Activated CD4-positive, alpha-beta T cell treated with anti-CD3 and anti-CD28 coated beads for 24 hours (primary cell): ENCODE measurements around the gene HNRNPA1L2.
A peak's percentile ranks its signal among the peaks of the same experiment; 100 is the strongest.
"Not testable (repeated sequence)": the region's sequence is repeated elsewhere in the genome, so short reads cannot be mapped to it uniquely, and the experiment has no call there.

Experiments
- DNase-seq, 2 donors: peaks; one replicate each; pipeline ENCODE4 v3.0.0-alpha.2; 2020; ENCODE audit warnings: low read depth in 2 of 2

HNRNPA1L2 gene

DNA sequence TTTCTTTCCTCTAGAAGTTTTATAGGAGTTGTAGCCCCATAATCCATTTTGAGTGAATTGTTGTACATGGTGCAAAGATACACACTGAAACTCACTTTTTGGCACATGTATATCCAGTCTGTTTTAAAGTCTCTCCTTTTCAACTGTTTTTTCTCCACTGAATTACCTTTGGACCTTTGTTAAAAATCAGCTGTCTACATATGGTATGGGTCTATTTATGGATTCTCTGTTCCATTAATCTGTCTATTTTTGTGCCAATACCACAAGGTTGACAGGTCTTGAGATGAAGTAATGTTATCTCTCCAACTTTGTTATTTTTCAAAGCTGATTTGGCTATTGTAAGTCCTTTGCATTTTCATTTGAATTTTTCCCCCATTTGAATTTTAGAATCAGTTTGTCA is 4.7 kb downstream of the HNRNPA1L2 start:
- DNase-seq = no peak

- DNase-seq = no peak
These were observed 8.5 kb downstream of the HNRNPA1L2 start for GRCh38 chr13:52650731-52651130.

- no peak for DNase-seq
These were observed 9.6 kb downstream of the HNRNPA1L2 start for GRCh38 chr13:52651897-52652195.

DNA sequence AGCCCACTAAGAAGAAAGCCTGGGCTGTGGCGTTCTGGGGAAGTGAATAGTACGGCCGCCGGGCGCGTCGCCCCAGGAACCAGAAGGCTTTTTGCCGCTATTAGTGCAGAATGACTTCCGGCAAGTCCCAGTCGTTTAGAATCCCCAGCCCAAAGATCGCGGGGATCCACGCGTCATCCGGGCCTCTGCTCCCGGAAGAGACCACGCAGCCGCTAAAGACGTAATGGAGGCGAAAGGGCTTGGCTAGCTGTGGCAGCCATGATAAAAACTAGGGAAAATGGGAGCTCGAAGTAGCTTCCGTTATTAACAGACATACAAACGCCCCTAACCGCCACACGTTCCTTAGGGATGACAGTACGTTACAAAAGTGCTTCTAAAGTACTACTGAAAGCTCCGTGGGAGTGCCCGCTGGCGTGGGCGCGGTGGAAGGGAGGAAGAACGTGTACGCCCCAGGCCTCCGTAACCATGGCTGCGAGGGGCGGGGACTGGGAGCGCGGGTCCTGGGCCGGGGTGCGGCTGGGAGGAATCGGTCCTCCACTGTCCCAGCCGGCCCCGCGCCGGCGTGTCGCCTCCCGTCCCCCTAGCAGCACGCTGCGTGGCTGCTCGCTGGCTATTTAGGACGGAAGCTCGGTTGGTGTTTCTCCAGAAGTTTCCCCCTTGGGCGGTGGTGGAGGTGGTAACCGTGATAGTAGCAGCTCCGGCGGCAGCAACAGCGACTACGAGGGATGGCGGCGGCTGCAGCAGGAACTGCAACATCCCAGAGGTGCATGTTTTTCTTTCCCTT is 10.2 kb downstream of the HNRNPA1L2 start, which contains the start of gene SUGT1:
Gene SUGT1, plus strand, starts transcription at position 641 of the 784 bp plus-strand sequence. Its CDS starts 85 bp downstream, at position 726.
- peak; percentile 88 to 89 for DNase-seq

DNA sequence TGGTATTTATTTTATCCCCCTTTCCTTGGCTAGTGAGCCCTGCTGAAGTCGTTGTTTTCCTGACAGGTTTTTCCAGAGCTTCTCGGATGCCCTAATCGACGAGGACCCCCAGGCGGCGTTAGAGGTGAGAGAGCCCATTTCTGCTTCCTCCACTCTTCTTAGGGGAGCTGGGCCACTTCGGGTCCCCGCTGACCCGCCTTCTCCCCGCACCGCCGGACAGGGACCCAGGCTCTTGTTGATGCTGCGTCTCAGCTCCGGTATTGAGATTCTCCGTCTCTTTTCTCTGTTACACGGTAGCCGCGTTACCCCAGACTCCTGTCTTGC is 10.7 kb downstream of the HNRNPA1L2 start:
- DNase-seq = peak in 1 of 2 donors; percentile 6

DNA sequence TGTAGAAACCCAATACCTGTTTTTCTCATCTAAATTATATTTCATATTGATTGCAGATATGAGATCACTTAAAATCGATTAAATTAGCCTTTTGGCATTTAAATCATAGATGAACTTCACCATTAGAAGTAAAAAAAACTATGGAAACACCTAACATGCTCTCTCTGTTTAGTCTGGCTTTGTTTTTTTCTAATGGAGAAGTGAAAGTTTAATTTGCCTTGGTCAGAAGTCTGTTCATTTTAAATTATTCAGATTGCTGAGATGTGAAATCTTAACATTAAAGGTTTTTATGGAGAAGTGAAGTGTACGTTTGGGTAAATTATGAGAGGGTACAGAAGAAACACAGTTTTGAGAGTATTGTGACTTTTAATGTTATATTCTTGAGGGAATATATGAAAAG is 17.1 kb downstream of the HNRNPA1L2 start:
- no peak for DNase-seq

DNA sequence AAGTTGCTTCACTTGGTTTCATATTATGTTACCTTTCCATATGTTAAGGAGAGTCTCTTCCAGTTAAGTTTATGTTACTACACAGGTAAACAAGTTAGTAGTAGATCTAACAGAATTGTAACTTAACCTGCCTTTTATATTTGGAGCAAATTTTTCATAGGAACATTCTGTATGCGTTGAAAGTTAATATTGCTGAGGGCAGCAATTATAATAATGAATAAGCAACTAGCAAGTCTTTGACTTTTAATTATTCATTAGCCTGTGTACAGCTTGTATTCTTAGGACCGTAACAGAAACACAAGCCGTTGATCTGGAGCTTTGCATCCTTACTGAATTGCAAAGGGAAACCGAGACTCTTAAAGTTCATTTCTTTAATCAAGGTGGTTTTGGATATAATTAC is 22.0 kb downstream of the HNRNPA1L2 start:
- no peak for DNase-seq

GRCh38 chr13:52665325-52665724 is 23.1 kb downstream of the HNRNPA1L2 start:
- no peak for DNase-seq

GRCh38 chr13:52669677-52670076 is 27.4 kb downstream of the HNRNPA1L2 start:
- DNase-seq = no peak

- no peak for DNase-seq
These were observed 28.5 kb downstream of the HNRNPA1L2 start for GRCh38 chr13:52670726-52671125.

DNA sequence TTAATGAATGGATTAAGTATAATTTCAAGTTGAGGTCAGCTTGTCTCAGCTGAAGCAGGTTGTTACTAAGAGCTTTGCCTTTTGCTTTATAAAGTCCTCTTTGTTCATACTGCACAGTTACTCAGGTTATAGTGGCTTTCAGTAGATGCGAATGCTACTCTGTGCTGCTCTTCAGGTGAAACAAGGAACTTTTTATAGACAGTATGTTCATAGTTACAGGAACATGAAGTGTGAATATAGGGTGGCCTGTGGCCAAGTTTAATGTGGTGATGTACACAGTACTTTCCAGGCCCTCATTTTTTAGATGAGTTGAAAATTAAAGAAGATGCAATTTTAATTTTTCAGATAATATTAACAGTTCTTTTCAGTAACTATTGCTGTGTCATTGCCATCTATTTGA is 31.2 kb downstream of the HNRNPA1L2 start:
- no peak for DNase-seq

DNA sequence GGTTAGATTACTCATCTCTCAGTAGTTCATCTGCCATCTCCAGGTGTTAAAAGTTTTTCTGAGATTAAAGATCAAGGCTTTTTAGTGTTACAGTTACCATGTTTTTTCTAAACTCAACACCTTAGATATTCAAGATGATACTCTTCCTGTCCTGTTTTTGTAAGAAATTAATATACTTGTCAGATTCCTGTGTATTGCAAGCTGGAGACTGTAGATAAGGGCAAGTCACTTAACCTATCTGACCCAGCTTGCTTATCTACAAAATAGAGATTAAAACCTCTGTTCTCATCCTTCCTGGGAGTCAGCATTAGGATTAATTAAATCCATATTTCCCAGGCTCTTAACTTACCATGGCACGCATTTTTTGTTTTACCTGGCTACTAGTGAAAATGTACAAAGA is 35.6 kb downstream of the HNRNPA1L2 start:
- no peak for DNase-seq

DNA sequence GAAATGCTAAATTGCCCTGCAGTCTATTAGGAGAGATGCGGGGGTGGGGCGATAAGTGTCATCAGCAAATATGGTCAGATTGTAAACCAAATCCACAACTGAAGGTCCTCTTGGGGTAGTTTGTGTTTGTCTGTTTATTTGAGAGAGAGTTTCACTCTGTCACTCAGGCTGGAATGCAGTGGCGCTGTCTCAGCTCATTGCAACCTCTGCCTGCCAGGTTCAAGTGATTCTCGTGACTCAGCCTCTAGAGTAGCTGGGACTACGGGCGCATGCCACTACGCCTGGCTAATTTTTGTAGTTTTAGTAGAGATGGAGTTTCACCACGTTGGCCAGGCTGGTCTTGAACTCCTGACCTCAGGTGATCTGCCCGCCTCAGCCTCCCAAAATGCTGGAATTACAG is 43.6 kb downstream of the HNRNPA1L2 start:
- DNase-seq = not testable (repeated sequence)

DNA sequence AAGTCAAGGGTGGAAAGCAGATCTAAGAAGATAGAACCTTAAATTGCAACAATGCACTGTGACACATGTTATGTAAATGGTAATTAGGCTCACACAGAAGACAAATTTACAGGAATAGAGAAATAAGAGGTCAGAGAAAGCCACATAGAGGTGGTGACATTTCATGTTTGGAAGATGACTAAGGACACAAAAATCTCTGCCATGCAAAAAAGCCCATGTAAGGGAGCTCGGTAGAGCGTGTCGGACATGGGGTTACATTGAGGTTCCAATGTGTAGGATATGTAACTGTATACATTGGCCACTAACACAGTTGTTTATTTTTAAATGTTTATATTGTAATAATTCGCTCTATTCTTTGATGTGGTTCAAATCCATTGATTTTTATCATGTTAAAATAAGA is 44.1 kb downstream of the HNRNPA1L2 start:
- no peak for DNase-seq
